ENCODE measurements around the gene CCNE1. TPM values are rescaled to one million over a fixed set of nuclear protein-coding genes. Genes with fewer than 3 reads are reported as not detected.

CCNE1 gene
- total RNA-seq (ENCODE audit: low replicate concordance) = 4.0 and 5.9 TPM in 2 replicates

DNA sequence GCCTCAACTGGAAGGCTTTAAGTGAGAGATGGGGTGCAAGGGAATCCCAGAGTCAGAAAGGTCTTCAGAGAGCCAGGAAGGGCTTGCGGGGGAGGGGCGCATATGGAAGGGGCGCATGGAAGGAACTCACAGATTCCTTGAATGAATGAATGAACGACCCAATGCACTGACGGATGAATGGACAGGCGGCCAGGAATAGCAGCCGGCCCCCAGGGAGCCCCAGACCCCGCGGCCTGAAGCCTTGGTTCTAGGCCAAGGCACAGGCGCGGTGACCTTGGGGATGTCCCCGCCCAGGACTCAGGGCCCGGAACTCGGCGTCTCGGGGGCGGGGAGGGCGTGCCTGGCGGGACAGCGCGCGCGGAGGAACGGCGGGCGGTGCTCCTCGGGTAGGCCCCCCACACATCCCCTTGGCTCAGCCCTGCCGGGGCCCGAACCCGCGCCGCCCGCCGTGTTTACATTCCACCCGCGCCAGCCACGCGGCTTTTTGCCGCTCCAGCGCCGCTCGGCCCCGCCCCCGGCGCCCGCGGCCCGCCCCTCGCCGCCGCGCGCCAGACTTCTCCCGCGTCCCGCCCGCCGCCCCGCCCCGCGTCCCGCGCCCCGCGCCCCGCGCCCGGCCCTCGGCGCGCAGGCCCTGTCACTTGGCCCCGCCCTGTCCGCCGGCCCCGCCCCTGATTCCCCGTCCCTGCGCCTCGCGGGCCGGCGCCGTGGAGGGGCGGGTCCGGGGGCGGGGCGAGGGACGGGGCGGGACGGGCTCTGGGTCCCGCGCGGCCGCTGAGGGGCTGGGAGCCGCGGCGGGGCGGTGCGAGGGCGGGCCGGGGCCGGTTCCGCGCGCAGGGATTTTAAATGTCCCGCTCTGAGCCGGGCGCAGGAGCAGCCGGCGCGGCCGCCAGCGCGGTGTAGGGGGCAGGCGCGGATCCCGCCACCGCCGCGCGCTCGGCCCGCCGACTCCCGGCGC lies at the start of gene CCNE1:
CCNE1 (plus strand) TSS at position 867 of the 955 bp plus-strand sequence. CDS start 565 bp downstream, outside the sequence.

Other genes starting within 250 kb of the CCNE1 start
- 69.6 and 81.9 TPM in 2 replicates for gene POP4, start 205.7 kb upstream of the CCNE1 start, total RNA-seq (ENCODE audit: low replicate concordance)
- 9.5 and 52.7 TPM in 2 replicates for gene PLEKHF1, start 146.5 kb upstream of the CCNE1 start, total RNA-seq (ENCODE audit: low replicate concordance)
- gene C19orf12, start 96.7 kb upstream of the CCNE1 start, total RNA-seq (ENCODE audit: low replicate concordance) = 11.3 and 18.0 TPM in 2 replicates
- gene URI1, start 130.2 kb downstream of the CCNE1 start, total RNA-seq (ENCODE audit: low replicate concordance) = 58.3 and 79.7 TPM in 2 replicates

Measured in smooth muscle cell of the coronary artery (primary cell).